HG02642 (cell line): ENCODE data around the gene FEZ2.
A peak's percentile ranks its signal among the peaks of the same experiment; 100 is the strongest.

Source experiments
- ATAC-seq: cut with Tn5 transposase; IDR thresholded peaks from one replicate; pipeline ENCODE4 v1.9.1; 2021; ENCODE audit warnings: mild to moderate bottlenecking; ENCODE audit not compliant: unreplicated experiment, poor library complexity

The FEZ2 gene

GRCh38 chr2:36564377-36564930 lies 33.5 kb downstream of the FEZ2 start:
- ATAC-seq: no peak

- ATAC-seq: no peak
Observed at GRCh38 chr2:36562973-36563532, 34.9 kb downstream of the FEZ2 start.

GRCh38 chr2:36562240-36562639 lies 35.7 kb downstream of the FEZ2 start:
- ATAC-seq: no peak

GRCh38 chr2:36561237-36561944 lies 36.6 kb downstream of the FEZ2 start:
- ATAC-seq: no peak

GRCh38 chr2:36560726-36561125 lies 37.2 kb downstream of the FEZ2 start:
- no peak for ATAC-seq

- ATAC-seq: no peak
Observed at GRCh38 chr2:36559221-36559942, 38.6 kb downstream of the FEZ2 start.

- ATAC-seq: no peak
Observed at GRCh38 chr2:36556842-36557241, 41.1 kb downstream of the FEZ2 start.

GRCh38 chr2:36555789-36556188 lies 42.2 kb downstream of the FEZ2 start:
- no peak for ATAC-seq

- ATAC-seq: no peak
Observed at GRCh38 chr2:36554531-36554930, 43.4 kb downstream of the FEZ2 start.

GRCh38 chr2:36553683-36554082 lies 44.3 kb downstream of the FEZ2 start:
- no peak for ATAC-seq

GRCh38 chr2:36550006-36550405 lies 48.0 kb downstream of the FEZ2 start:
- no peak for ATAC-seq

GRCh38 chr2:36549165-36549574 lies 48.8 kb downstream of the FEZ2 start:
- ATAC-seq: no peak

GRCh38 chr2:36547906-36548305 lies 50.1 kb downstream of the FEZ2 start:
- ATAC-seq: no peak

GRCh38 chr2:36545871-36546416 lies 52.0 kb downstream of the FEZ2 start:
- ATAC-seq: no peak

- no peak for ATAC-seq
Observed at GRCh38 chr2:36544638-36545338, 53.2 kb downstream of the FEZ2 start.

GRCh38 chr2:36541891-36542595 lies 55.9 kb downstream of the FEZ2 start:
- ATAC-seq: no peak

- ATAC-seq: no peak
Observed at GRCh38 chr2:36540986-36541754, 56.8 kb downstream of the FEZ2 start.

GRCh38 chr2:36539631-36540030 lies 58.3 kb downstream of the FEZ2 start:
- ATAC-seq: peak; percentile 70

GRCh38 chr2:36538335-36538734 lies 59.6 kb downstream of the FEZ2 start:
- ATAC-seq: no peak
